ENCODE results near the gene RLF. TPM values are rescaled to one million over a fixed set of nuclear protein-coding genes. Genes with fewer than 3 reads are reported as not detected.

The RLF gene
- total and polyA plus RNA-seq, 9 of the 15 experiments (the other 6 are each of a cell fraction or from before 2014, with no cell fraction given) = 3.6 to 35.0 (median 21.2) TPM

DNA sequence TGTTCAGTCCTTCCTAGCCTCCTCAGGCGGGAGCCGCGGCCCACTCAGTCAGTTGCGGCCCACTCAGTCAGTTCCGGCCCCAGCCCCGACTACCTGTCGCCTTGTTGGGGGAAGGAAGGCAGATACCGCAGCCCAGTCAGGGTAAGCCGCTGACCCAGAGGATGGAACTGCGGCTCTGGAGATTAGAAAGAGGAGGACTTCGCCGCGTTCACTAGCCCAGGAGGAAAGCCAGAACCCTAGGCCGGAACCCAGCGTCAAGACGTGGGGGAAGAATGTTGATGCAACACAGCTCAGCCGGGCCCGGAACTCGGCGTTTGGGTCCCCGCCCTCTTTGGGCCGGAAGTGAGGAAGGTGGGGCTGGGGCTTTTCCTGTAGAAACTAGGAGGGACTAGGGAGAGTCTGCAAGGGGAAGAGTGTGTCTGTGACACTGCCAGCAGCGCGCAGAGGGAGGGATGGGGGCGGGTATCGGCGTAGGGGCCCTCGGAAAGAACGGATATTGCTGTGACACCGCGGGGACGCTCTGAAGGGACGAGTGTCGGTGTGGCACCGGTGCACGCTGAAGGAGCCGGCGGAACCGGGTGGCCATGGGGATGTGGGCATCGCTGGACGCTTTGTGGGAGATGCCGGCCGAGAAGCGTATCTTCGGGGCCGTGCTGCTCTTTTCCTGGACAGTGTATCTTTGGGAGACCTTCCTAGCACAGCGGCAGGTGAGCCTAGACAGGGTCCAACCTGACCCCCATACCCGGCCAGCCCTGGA lies 96.7 kb downstream of the RLF start, which contains the start of gene ZMPSTE24 (continued):
- peak; percentile 63; the same call in 1 of the 2 replicates for TF ChIP-seq PATZ1 (CRISPR knock-in tag; IDR thresholded peaks at IDR 0.05; ENCODE audit: borderline replicate concordance)
- no peak; a peak in 1 of 4 replicates for TF ChIP-seq NONO (IDR thresholded peaks at IDR 0.05; ENCODE audit: low read depth in 2 of 2, low read length in 1 of 2)
- TF ChIP-seq LARP7 (IDR thresholded peaks at IDR 0.05) = peak; percentile 74; the same call in 1 of the 2 replicates
- no peak for TF ChIP-seq ZNF76 (CRISPR knock-in tag; IDR thresholded peaks at IDR 0.05; ENCODE audit: borderline replicate concordance)
- TF ChIP-seq, protein P1, sequence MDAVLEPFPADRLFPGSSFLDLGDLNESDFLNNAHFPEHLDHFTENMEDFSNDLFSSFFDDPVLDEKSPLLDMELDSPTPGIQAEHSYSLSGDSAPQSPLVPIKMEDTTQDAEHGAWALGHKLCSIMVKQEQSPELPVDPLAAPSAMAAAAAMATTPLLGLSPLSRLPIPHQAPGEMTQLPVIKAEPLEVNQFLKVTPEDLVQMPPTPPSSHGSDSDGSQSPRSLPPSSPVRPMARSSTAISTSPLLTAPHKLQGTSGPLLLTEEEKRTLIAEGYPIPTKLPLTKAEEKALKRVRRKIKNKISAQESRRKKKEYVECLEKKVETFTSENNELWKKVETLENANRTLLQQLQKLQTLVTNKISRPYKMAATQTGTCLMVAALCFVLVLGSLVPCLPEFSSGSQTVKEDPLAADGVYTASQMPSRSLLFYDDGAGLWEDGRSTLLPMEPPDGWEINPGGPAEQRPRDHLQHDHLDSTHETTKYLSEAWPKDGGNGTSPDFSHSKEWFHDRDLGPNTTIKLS (IDR thresholded peaks at IDR 0.05; ENCODE audit: borderline replicate concordance, low read depth) = peak; percentile 95
- no peak for TF ChIP-seq ZNF3 (CRISPR knock-in tag; IDR thresholded peaks at IDR 0.05)
- peak; percentile 97 for TF ChIP-seq C11orf30 (IDR thresholded peaks at IDR 0.05; ENCODE audit: low read depth)
- peak; percentile 89 to 98 for TF ChIP-seq SIN3A (IDR thresholded peaks at IDR 0.05; ENCODE audit: borderline replicate concordance in 2 of 2, control insufficient read depth in 1 of 2, low read depth in 2 of 2, low read length in 2 of 2)
- peak; percentile 91 for TF ChIP-seq GTF2E2 (tag; IDR thresholded peaks at IDR 0.05)
- TF ChIP-seq ZNF347 (CRISPR knock-in tag; IDR thresholded peaks at IDR 0.05; ENCODE audit: low read depth) = peak; percentile 76; the same call in 1 of the 2 replicates
- TF ChIP-seq, protein P2, sequence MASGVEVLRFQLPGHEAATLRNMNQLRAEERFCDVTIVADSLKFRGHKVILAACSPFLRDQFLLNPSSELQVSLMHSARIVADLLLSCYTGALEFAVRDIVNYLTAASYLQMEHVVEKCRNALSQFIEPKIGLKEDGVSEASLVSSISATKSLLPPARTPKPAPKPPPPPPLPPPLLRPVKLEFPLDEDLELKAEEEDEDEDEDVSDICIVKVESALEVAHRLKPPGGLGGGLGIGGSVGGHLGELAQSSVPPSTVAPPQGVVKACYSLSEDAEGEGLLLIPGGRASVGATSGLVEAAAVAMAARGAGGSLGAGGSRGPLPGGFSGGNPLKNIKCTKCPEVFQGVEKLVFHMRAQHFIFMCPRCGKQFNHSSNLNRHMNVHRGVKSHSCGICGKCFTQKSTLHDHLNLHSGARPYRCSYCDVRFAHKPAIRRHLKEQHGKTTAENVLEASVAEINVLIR (CRISPR knock-in tag; IDR thresholded peaks at IDR 0.05) = no peak; the same call in 1 of the 2 replicates
- no peak for TF ChIP-seq IFI16 (CRISPR knock-in tag; IDR thresholded peaks at IDR 0.05)
- TF ChIP-seq, protein P3, sequence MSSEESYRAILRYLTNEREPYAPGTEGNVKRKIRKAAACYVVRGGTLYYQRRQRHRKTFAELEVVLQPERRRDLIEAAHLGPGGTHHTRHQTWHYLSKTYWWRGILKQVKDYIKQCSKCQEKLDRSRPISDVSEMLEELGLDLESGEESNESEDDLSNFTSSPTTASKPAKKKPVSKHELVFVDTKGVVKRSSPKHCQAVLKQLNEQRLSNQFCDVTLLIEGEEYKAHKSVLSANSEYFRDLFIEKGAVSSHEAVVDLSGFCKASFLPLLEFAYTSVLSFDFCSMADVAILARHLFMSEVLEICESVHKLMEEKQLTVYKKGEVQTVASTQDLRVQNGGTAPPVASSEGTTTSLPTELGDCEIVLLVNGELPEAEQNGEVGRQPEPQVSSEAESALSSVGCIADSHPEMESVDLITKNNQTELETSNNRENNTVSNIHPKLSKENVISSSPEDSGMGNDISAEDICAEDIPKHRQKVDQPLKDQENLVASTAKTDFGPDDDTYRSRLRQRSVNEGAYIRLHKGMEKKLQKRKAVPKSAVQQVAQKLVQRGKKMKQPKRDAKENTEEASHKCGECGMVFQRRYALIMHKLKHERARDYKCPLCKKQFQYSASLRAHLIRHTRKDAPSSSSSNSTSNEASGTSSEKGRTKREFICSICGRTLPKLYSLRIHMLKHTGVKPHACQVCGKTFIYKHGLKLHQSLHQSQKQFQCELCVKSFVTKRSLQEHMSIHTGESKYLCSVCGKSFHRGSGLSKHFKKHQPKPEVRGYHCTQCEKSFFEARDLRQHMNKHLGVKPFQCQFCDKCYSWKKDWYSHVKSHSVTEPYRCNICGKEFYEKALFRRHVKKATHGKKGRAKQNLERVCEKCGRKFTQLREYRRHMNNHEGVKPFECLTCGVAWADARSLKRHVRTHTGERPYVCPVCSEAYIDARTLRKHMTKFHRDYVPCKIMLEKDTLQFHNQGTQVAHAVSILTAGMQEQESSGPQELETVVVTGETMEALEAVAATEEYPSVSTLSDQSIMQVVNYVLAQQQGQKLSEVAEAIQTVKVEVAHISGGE (CRISPR knock-in tag; IDR thresholded peaks at IDR 0.05) = peak; percentile 98 to 99 (median 98)
- peak; percentile 36 for TF ChIP-seq RBM22 (IDR thresholded peaks at IDR 0.05; ENCODE audit: low read depth, low read length, poor library complexity, severe bottlenecking)
- peak; percentile 94 for TF ChIP-seq ETS1 (conservative IDR thresholded peaks at IDR 0.05; ENCODE audit: control insufficient read depth, low read depth, low read length)
- TF ChIP-seq NR2F6 (CRISPR knock-in tag; IDR thresholded peaks at IDR 0.05) = no peak
